ENCODE results near the gene HIP1R.

- TF ChIP-seq CTCF (conservative IDR thresholded peaks at IDR 0.05; ENCODE audit: low read depth, low read length) (no peak), RCOR1 (IDR thresholded peaks at IDR 0.05; ENCODE audit: insufficient replicate concordance, low read length) (no peak), MXI1 (IDR thresholded peaks at IDR 0.05; ENCODE audit: borderline replicate concordance, low read depth, low read length) (no peak), POLR2A (IDR thresholded peaks at IDR 0.05; ENCODE audit: low read depth, low read length) (no peak), USF2 (IDR thresholded peaks at IDR 0.05; ENCODE audit: low read depth, low read length) (no peak), MAZ (IDR thresholded peaks at IDR 0.05; ENCODE audit: borderline replicate concordance, low read depth, low read length) (no peak), SMC3 (IDR thresholded peaks at IDR 0.05; ENCODE audit: low read depth, low read length) (no peak), FOS (IDR thresholded peaks at IDR 0.05; ENCODE audit: low read depth, low read length) (no peak), CHD1 (IDR thresholded peaks at IDR 0.05; ENCODE audit: low read depth, low read length) (no peak), BHLHE40 (IDR thresholded peaks at IDR 0.05; ENCODE audit: low read depth, low read length) (no peak), CEBPB (IDR thresholded peaks at IDR 0.05; ENCODE audit: low read depth, low read length) (peak; percentile 76)
Measured at GRCh38 chr12:122888232-122888752, 53.0 kb downstream of the HIP1R start.

Data from IMR-90 (cell line).